Stimulated activated CD4-positive, alpha-beta T cell treated with anti-CD3 and anti-CD28 coated beads, Interleukin-4, amount 100 ng/mL, for 1 hour (primary cell): Measurements from ENCODE around the gene BCAN.

Experiments
- DNase-seq: peaks from one replicate; pipeline ENCODE4 v3.0.0-alpha.2; 2020

The BCAN gene

GRCh38 chr1:156644146-156644545 lies 2.2 kb downstream of the BCAN start:
- DNase-seq = no peak

DNA sequence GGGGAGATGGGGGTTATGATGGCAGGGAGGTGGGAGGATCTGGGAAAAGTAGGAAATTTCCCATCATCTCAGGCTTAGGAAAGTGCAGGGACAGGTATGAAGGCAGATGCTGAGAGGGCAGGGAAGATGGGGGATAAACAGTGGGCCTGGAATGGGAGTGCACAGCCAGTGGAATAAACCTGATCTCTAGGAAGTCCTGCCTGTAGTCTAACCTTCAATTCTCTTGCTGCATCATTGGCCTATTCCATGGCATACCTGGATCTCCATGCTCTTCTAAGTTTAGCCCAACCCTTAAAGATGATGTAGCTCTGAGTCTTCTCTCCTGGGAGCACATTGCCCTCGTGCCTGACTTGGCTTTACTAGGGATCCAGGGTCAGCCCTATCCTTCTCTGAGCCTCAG lies 2.7 kb downstream of the BCAN start:
- DNase-seq = no peak

- no peak for DNase-seq
These were observed 3.1 kb downstream of the BCAN start for GRCh38 chr1:156645056-156645455.

DNA sequence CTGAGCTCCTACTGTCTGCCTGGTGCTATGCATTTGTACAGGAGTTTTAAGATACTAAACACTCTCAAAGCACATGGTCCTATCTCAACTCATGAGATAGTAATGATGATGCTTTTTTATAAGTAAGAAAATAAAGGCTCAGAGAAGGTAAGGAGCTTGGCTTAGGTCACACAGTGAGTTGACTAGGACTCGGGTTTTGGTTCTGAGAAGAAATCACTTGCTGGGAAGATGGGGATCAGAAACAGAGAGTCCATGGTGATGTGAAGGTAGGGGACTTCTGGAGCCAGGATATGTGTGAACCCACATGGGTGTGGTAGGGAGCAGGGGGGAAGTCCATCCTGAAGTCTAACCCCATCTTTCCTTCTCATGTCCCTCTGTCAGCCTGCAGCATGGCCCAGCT lies 3.7 kb downstream of the BCAN start:
- no peak for DNase-seq

DNA sequence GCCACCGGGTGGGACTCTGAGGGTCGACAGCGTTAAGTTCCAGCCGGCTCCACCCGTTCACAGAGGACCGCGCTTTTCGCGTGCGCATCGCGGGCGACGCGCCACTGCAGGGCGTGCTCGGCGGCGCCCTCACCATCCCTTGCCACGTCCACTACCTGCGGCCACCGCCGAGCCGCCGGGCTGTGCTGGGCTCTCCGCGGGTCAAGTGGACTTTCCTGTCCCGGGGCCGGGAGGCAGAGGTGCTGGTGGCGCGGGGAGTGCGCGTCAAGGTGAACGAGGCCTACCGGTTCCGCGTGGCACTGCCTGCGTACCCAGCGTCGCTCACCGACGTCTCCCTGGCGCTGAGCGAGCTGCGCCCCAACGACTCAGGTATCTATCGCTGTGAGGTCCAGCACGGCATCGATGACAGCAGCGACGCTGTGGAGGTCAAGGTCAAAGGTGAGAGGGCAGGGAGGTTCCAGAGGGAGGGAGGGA lies 4.9 kb downstream of the BCAN start:
- DNase-seq = no peak

DNA sequence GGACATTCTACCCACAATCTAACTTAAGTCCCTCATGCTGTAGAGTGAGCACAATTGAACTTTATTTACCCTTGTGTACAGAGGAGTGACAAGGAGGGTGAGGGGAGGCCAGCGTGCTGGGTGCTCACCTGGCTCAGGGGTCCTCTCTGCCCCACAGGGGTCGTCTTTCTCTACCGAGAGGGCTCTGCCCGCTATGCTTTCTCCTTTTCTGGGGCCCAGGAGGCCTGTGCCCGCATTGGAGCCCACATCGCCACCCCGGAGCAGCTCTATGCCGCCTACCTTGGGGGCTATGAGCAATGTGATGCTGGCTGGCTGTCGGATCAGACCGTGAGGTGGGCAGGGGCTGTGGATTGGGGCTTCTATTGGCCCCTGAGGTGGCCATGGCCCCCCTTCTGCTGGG lies 5.4 kb downstream of the BCAN start:
- no peak for DNase-seq

- no peak for DNase-seq
These were observed 6.6 kb downstream of the BCAN start for GRCh38 chr1:156648496-156648895.

DNA sequence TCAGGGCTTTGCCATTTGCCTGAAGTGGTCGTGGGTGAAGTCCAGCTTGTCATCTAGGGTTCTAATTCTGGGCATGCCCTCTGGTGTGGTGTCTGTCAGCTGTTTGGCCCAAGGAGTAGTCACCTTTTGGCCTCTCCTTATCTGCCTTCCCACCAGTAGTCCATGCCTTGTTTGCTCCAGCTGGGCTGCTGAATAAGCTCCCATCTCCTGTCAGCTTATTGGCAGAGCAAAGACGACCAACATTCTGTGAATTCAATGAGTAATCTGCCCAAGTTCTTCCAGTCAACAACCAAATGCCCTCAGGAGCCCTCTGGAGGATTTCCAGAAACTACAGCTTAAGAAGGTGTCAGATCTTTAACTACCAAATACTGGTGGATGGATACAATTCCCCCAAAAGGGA lies 7.0 kb downstream of the BCAN start:
- DNase-seq = no peak

DNA sequence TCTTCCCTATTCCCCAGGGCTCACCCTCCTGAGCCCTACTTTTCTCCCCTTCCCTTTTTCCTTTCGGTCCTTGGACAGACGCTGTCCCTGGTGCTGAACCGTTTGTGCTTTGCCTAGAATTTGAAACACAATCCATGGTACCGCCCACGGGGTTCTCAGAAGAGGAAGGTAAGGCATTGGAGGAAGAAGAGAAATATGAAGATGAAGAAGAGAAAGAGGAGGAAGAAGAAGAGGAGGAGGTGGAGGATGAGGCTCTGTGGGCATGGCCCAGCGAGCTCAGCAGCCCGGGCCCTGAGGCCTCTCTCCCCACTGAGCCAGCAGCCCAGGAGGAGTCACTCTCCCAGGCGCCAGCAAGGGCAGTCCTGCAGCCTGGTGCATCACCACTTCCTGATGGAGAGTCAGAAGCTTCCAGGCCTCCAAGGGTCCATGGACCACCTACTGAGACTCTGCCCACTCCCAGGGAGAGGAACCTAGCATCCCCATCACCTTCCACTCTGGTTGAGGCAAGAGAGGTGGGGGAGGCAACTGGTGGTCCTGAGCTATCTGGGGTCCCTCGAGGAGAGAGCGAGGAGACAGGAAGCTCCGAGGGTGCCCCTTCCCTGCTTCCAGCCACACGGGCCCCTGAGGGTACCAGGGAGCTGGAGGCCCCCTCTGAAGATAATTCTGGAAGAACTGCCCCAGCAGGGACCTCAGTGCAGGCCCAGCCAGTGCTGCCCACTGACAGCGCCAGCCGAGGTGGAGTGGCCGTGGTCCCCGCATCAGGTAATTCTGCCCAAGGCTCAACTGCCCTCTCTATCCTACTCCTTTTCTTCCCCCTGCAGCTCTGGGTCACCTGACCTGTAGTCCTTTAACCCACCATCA lies 10.4 kb downstream of the BCAN start:
- no peak for DNase-seq

DNA sequence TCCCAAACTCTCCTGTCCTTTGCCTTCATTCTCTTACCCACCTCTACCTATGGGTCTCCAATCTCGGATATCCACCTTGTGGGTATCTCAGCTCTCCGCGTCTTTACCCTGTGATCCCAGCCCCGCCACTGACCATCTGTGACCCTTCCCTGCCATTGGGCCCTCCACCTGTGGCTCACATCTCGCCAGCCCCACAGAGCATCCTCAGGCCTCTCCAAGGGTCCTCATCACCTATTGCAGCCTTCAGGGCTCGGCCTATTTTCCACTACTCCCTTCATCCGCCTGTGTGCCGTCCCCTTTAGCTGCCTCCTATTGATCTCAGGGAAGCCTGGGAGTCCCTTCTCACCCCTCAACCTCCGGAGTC lies 11.1 kb downstream of the BCAN start:
- DNase-seq = no peak

DNA sequence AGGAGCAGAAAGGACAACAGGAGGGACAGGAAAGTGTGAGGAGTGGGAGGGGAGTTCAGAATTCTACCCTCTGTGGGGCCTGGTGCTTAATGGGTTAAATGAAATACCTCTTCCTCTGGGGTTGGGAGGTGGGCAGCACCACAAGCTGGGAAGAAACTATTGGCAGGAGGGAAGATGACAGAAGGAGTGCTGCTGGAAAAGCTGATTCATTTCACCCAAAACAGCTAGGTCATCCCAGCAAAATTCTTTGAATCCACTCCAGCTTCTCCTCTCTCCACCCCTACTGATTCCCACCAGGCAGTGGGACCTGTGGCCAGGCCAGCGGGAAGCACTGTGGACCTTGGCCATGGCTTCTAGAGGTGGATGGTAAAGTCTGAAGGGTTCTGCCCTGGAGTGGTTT lies 12.8 kb downstream of the BCAN start:
- DNase-seq = no peak

- no peak for DNase-seq
These were observed 13.4 kb downstream of the BCAN start for GRCh38 chr1:156655151-156655903.

DNA sequence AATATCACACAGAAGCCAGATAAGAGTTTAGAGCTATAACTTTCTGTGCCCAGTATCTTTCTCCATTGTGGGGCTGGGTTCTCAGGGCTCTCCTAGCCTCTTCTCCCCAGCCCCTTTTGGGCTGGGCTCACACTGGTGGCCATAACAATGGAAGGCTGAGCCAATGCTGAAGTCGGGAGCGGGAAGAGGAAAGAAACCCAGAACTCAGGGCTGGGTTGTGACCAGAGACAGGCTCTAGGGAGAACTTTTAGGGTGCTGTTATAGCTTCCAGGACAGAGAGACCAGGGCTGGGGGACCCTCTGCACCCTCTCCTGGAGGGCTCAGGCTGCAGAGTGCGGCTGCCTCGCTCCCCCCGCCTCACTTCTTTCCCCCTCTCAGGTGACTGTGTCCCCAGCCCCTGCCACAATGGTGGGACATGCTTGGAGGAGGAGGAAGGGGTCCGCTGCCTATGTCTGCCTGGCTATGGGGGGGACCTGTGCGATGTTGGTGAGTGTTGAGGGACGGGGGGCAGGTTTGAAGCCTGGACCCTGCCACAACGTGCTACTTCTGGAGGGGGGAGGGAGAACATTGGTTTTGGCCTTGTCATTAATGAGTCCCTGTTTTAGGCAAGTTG lies 14.1 kb downstream of the BCAN start:
- DNase-seq = no peak

DNA sequence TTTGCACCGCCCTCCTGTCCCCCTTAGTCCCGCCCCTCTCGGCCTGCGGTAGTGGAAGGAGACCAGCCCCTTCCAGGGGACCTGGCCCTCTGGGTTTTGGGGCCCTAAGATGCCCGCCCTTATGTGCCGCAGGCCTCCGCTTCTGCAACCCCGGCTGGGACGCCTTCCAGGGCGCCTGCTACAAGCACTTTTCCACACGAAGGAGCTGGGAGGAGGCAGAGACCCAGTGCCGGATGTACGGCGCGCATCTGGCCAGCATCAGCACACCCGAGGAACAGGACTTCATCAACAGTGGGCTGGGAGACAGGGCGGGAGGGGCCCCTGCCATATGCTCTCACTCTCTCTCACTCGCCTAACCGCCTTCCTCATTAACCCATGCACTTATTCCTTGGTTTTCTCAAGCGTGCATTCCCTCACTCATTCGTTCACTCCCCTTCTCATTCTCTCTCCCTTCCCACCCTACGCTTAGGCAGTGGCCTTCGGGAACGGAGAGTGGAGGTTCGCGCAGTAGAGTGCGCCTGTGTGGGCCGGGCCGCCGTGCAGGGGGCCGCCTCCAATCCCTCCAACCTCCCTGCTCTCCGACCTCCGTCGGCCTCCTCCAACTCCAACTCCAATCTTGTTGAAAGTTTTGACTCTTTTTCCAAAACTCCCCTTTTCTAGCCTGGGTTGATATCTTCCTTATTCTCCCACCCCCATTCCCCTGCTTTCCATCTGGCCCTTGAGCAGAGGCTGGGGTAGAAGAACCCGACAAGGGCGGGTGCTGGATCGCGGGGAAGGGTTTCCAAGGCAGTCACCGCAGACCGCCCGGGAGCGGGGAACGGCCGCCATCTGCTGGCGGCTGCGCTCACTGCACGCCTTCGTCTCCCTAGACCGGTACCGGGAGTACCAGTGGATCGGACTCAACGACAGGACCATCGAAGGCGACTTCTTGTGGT lies 15.2 kb downstream of the BCAN start:
- DNase-seq = peak; percentile 80

- no peak for DNase-seq
These were observed 15.9 kb downstream of the BCAN start for GRCh38 chr1:156657741-156658319.

- no peak for DNase-seq
These were observed 16.6 kb downstream of the BCAN start for GRCh38 chr1:156658496-156658895.

GRCh38 chr1:156658945-156659574 lies 17.1 kb downstream of the BCAN start:
- DNase-seq = no peak

- DNase-seq = no peak
These were observed 17.7 kb downstream of the BCAN start for GRCh38 chr1:156659661-156659987.

DNA sequence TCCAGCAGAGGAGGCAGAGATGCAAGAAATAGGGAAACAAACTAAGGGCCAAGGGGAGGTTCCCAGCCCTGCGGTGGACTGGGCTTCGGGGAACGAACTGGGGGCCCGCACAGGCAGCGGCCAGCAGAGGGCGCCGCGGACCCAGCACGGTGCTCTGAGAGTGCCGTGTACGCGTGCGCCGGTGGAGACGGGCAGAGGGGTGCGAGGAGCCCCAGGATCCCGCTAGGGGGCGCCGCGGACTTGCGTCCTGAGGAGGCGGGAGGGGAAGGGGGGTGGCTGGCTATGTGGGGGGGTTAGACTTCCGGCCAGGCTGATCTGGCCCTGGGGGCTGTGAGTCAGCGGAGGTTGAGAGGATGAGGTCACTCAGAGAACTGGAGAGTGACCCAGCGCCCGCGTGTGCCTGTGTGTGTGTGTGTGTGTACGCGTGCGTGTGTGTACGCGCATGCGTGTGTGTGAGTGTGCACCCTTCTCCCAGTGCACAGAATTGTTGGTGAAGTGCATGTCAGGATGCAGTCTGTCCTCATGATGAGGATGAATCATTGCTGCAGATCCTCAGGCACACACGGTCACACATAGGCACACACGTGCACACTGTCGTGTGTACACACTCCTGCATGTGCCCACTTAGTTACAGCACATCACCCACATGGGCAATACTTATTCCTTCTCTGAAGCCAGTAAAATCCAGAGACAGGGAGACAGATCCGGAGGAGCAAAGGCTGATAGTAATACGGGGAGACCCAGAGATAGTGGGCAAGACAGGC lies 18.3 kb downstream of the BCAN start:
- DNase-seq = peak; percentile 94

GRCh38 chr1:156660752-156661112 lies 18.8 kb downstream of the BCAN start:
- no peak for DNase-seq
